H1 (cell line): ENCODE results near the gene NPC2. TPM values are rescaled to one million over a fixed set of nuclear protein-coding genes. Genes with fewer than 3 reads are reported as not detected.

Experiments used
- CTCF ChIA-PET: fragments of 300-600 bp; sonication (Branson Sonifier 250); formaldehyde crosslinking; loops from one replicate; lab custom pipeline; 2021; ENCODE audit not compliant: partially characterized antibody; lab: Charles Lee
- POLR2A ChIA-PET: fragments of 300-600 bp; sonication (Branson Sonifier 250); formaldehyde crosslinking; loops from one replicate; lab custom pipeline; 2021; ENCODE audit warnings: inconsistent platforms; ENCODE audit not compliant: partially characterized antibody; lab: Charles Lee
- DNase-seq, 2 experiments: peaks; one replicate each; pipeline versions ENCODE4 v3.0.0 to v3.0.0-alpha.2; 2010 to 2022; ENCODE audit warnings: low spot score in 2 of 2, low read depth in 1 of 2, mixed read lengths in 1 of 2
- FAIRE-seq: peaks from 2 replicates; lab custom pipeline; 2011; peaks lifted over from hg19 to GRCh38; lab: Jason Lieb, UNC
- H2AFZ ChIP-seq: 2 replicates; pipeline ENCODE4 v1.8.1; 2012; ENCODE audit warnings: low read length, inconsistent platforms
- H2AK5ac ChIP-seq: 2 replicates; pipeline ENCODE4 v1.6.1; 2013; ENCODE audit warnings: low read depth, low read length
- H2BK120ac ChIP-seq: replicated peaks from 2 replicates; pipeline ENCODE3; 2013; ENCODE audit warnings: low read depth, low read length, inconsistent platforms
- H2BK12ac ChIP-seq: 2 replicates; pipeline ENCODE4 v1.6.1; 2013; ENCODE audit warnings: low read depth, low read length
- H2BK15ac ChIP-seq: 2 replicates; pipeline ENCODE4 v1.6.1; 2013; ENCODE audit warnings: low read length
- H2BK20ac ChIP-seq: 2 replicates; pipeline ENCODE4 v1.6.1; 2013; ENCODE audit warnings: low read length
- H2BK5ac ChIP-seq: 2 replicates; pipeline ENCODE4 v1.6.1; 2013; ENCODE audit warnings: low read depth, low read length
- H3K14ac ChIP-seq: 2 replicates; pipeline ENCODE4 v1.6.1; 2013; ENCODE audit warnings: inconsistent platforms; ENCODE audit not compliant: insufficient read length
- H3K18ac ChIP-seq: 2 replicates; pipeline ENCODE4 v1.6.1; 2013; ENCODE audit warnings: low read length; ENCODE audit errors: extremely low read depth
- H3K23ac ChIP-seq: 2 replicates; pipeline ENCODE4 v1.6.1; 2013; ENCODE audit warnings: inconsistent platforms; ENCODE audit not compliant: insufficient read length
- H3K23me2 ChIP-seq: 2 replicates; pipeline ENCODE4 v1.6.1; 2013; ENCODE audit warnings: low read depth, low read length
- H3K27ac ChIP-seq: 2 replicates; pipeline ENCODE4 v1.6.1; 2011; ENCODE audit warnings: low read depth, low read length, inconsistent platforms
- H3K27me3 ChIP-seq, 4 experiments: replicated peaks in 1 of 4; 1 replicate in 1 of 4; 2 replicates in 3 of 4; pipeline versions ENCODE4 v1.6.1 to v1.8.1; 2011 to 2013; ENCODE audit warnings: low read length in 3 of 4, mild to moderate bottlenecking in 3 of 4, inconsistent platforms in 2 of 4, mixed read lengths in 2 of 4, moderate library complexity in 1 of 4; ENCODE audit not compliant: control insufficient read depth in 3 of 4, insufficient read depth in 3 of 4; ENCODE audit errors: extremely low read depth in 1 of 4
- H3K36me3 ChIP-seq, 4 experiments: 2 replicates each; pipeline versions ENCODE4 v1.6.1 to v1.8.1; 2011 to 2013; ENCODE audit warnings: mild to moderate bottlenecking in 4 of 4, low read length in 3 of 4, moderate library complexity in 2 of 4, control low read depth in 1 of 4, inconsistent platforms in 1 of 4; ENCODE audit not compliant: insufficient read depth in 4 of 4, control insufficient read depth in 2 of 4
- H3K4ac ChIP-seq: replicated peaks from 2 replicates; pipeline ENCODE3; 2013; ENCODE audit warnings: low read length, low read depth, mixed read lengths, inconsistent platforms; ENCODE audit not compliant: insufficient read length
- H3K4me1 ChIP-seq, 4 experiments: replicated peaks in 1 of 4; 1 replicate in 1 of 4; 2 replicates in 3 of 4; pipeline versions ENCODE4 v1.6.1 to v1.8.1; 2011 to 2013; ENCODE audit warnings: low read length in 3 of 4, inconsistent platforms in 2 of 4, mixed read lengths in 1 of 4; ENCODE audit not compliant: insufficient read depth in 4 of 4, control insufficient read depth in 3 of 4
- H3K4me2 ChIP-seq, 2 experiments: 2 replicates each; pipeline versions ENCODE4 v1.6.1 to v1.8.1; 2011 to 2013; ENCODE audit warnings: low read depth in 2 of 2, low read length in 2 of 2, control low read depth in 1 of 2, inconsistent platforms in 1 of 2, mild to moderate bottlenecking in 1 of 2; ENCODE audit not compliant: insufficient read depth in 1 of 2
- H3K4me3 ChIP-seq, 4 experiments: fragments of 200-600, 300-600 bp in 1 of 4; sonication (generic), shearing (Covaris generic), sonication (Bioruptor Twin) in 1 of 4; 2 replicates each; pipeline versions ENCODE4 v1.5.1 to v1.8.1; 2011 to 2016; ENCODE audit warnings: low read length in 4 of 4, low read depth in 3 of 4, control low read depth in 2 of 4, inconsistent platforms in 2 of 4, mild to moderate bottlenecking in 2 of 4, mixed read lengths in 1 of 4, moderate library complexity in 1 of 4; ENCODE audit not compliant: insufficient read depth in 2 of 4; ENCODE audit errors: extremely low read depth in 1 of 4
- H3K56ac ChIP-seq: replicated peaks from 2 replicates; pipeline ENCODE3; 2013; ENCODE audit warnings: low read depth, mild to moderate bottlenecking, mixed read lengths, low read length, inconsistent platforms; ENCODE audit not compliant: insufficient read length
- H3K79me1 ChIP-seq: 2 replicates; pipeline ENCODE4 v1.6.1; 2013; ENCODE audit warnings: low read depth, low read length, control low read depth
- H3K79me2 ChIP-seq, 2 experiments: 2 replicates each; pipeline versions ENCODE4 v1.6.1 to v1.8.1; 2012 to 2013; ENCODE audit warnings: low read length in 2 of 2, mild to moderate bottlenecking in 2 of 2, inconsistent platforms in 1 of 2; ENCODE audit not compliant: insufficient read depth in 2 of 2, control insufficient read depth in 1 of 2
- H3K9ac ChIP-seq, 4 experiments: replicated peaks in 1 of 4; 1 replicate in 1 of 4; 2 replicates in 3 of 4; pipeline versions ENCODE4 v1.6.1 to v1.8.1; 2011 to 2013; ENCODE audit warnings: low read depth in 3 of 4, low read length in 3 of 4, control low read depth in 2 of 4, mild to moderate bottlenecking in 2 of 4, moderate library complexity in 2 of 4, inconsistent platforms in 1 of 4; ENCODE audit errors: extremely low read depth in 1 of 4
- H3K9me3 ChIP-seq, 2 experiments: 2 replicates each; pipeline versions ENCODE4 v1.6.1 to v1.8.1; 2012 to 2013; ENCODE audit warnings: mild to moderate bottlenecking in 2 of 2, moderate library complexity in 2 of 2, control low read depth in 1 of 2, inconsistent platforms in 1 of 2, low read depth in 1 of 2, low read length in 1 of 2, mixed read lengths in 1 of 2; ENCODE audit not compliant: insufficient read depth in 2 of 2
- H4K20me1 ChIP-seq, 2 experiments: replicated peaks in 1 of 2; 2 replicates each; pipeline versions ENCODE3 to v1.8.1; 2011 to 2013; ENCODE audit warnings: inconsistent platforms in 2 of 2, low read length in 2 of 2, mild to moderate bottlenecking in 1 of 2; ENCODE audit not compliant: insufficient read depth in 2 of 2, control insufficient read depth in 1 of 2
- H4K5ac ChIP-seq: 2 replicates; pipeline ENCODE4 v1.6.1; 2013; ENCODE audit warnings: low read length, low read depth, mixed read lengths, inconsistent platforms; ENCODE audit not compliant: insufficient read length
- H4K8ac ChIP-seq: 2 replicates; pipeline ENCODE4 v1.8.0; 2013; ENCODE audit warnings: mild to moderate bottlenecking, moderate library complexity, low read length, inconsistent platforms; ENCODE audit not compliant: insufficient read depth; ENCODE audit errors: extremely low read depth
- H4K91ac ChIP-seq: replicated peaks from 2 replicates; pipeline ENCODE3; 2013; ENCODE audit warnings: low read length, mixed read lengths, inconsistent platforms; ENCODE audit not compliant: insufficient read length
- PHF8 ChIP-seq: fragments of 200-600 bp; sonication (generic); conservative IDR thresholded peaks from 2 replicates; pipeline ENCODE4 v1.7.1; 2012; ENCODE audit warnings: low read depth, mild to moderate bottlenecking, inconsistent platforms, low read length, moderate library complexity
- RFX5 ChIP-seq: IDR thresholded peaks from 2 replicates; pipeline ENCODE4 v1.6.1; 2011; ENCODE audit warnings: low read depth, low read length, improper control_type of control experiment, borderline replicate concordance
- WGBS, 2 experiments: shearing (Covaris generic) in 1 of 2; methylation state at CpG; one replicate each; pipeline versions ENCODE4 v1.1.6 to v1.1.7; 2013 to 2015; ENCODE audit warnings: low lambda C conversion rate in 2 of 2, mixed read lengths in 2 of 2, inconsistent platforms in 1 of 2, low coverage in 1 of 2, missing lambda C conversion rate in 1 of 2; ENCODE audit not compliant: insufficient replicate concordance in 2 of 2, insufficient coverage in 1 of 2, insufficient read length in 1 of 2; ENCODE audit errors: extremely low coverage in 1 of 2, missing lambda C conversion rate in 1 of 2; 5-methylcytosine and 5-hydroxymethylcytosine counted together
- polyA plus RNA-seq, 7 experiments: library from polyadenylated mRNA; depleted of rRNA in 3 of 7; stranded (reverse) in 5 of 7; unstranded in 2 of 7; fragments of >200 nt in 5 of 7; fragments of 200-250 nt in 2 of 7; gene quantifications; 1 replicate in 5 of 7; 2 replicates in 1 of 7; 4 replicates in 1 of 7; pipeline versions ENCODE4 v1.2.1 to v1.2.3, GENCODE V29; 2011 to 2013; ENCODE audit warnings: missing spikeins in 2 of 7, mixed read lengths in 2 of 7
- total RNA-seq: library from RNA; stranded (reverse); fragmentation: NEBNext Ultra II Directional; extraction: Animal tissue kit (Norgen Biotek cat#: 25700); gene quantifications from 2 replicates; pipeline ENCODE4 v1.2.1, GENCODE V29; 2021

Gene NPC2
- total and polyA plus RNA-seq, 2 of the 8 experiments (the other 6 are each of a cell fraction or from before 2014, with no cell fraction given), result 178 to 258 TPM

DNA sequence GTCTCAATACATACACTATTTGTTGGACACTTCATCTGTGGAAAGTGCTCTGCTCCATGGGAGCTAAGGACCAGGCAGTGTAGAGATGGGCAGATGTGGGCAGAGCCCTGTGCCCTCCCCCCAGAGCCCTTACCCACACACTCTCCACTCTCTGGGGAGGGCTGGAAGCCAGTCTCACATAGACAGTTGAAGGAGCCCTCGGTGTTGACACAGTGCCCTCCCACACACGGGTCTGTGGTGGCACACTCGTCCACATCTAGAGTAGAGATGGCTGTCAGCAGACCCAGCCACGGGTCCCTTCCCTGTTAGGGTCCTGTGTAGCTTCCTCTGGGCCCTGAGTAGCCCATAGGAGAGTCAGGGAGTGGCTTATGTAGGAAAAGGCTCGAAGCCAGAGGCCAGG is 14.7 kb upstream of the NPC2 start:
- Histone ChIP-seq H2BK5ac (no peak overlapping the region), H2AFZ (no peak overlapping the region), H2AK5ac (no peak overlapping the region), H4K91ac (no peak overlapping the region), H3K14ac (no peak overlapping the region), H3K27ac (no peak overlapping the region), H4K20me1 (no peaks in the 10 kb centered on the region), H3K4me1 (peaks cover 0 to 19% (median 11%) of the 10 kb centered on the region in 4 experiments; a peak in 5 of 7 replicates), H3K18ac (no peak overlapping the region), H3K79me2 (no peaks in the 10 kb centered on the region), H2BK15ac (no peak overlapping the region), H2BK20ac (no peak overlapping the region), H3K23ac (no peak overlapping the region), H3K56ac (no peak overlapping the region), H3K36me3 (no peaks in the 10 kb centered on the region), H3K4me3 (no peak overlapping the region), H3K79me1 (no peaks in the 10 kb centered on the region), H3K4ac (no peak overlapping the region)
- POLR2A ChIA-PET, result interaction anchor here (1.1 to 1.5 kb wide), 2 partner anchors 10 to 104 kb away, joined by 3 read pairs; partner anchors contain the start of gene LTBP2
- TF ChIP-seq RFX5, result no peak
- TF ChIP-seq PHF8, result no peak
- TF ChIP-seq, all 59 proteins: peak for 0
- DNase-seq, result no peak
- Histone ChIP-seq H3K23me2 (no peaks in the 10 kb centered on the region), H2BK120ac (no peak overlapping the region), H4K8ac (no peak overlapping the region), H3K9me3 (no peaks in the 10 kb centered on the region), H3K9ac (no peak overlapping the region), H4K5ac (no peak overlapping the region), H3K27me3 (no peaks in the 10 kb centered on the region; a peak in 1 of 7 replicates), H3K4me2 (no peak overlapping the region), H2BK12ac (no peak overlapping the region)
- FAIRE-seq, result no peak
- 88% methylated on average over 5 of the region's 5 CpGs; no CpG with 5 or more reads in 1 of the 2 experiments for WGBS, 2 experiments
- CTCF ChIA-PET, result interaction anchor here (0.5 to 6.5 kb wide), 31 partner anchors 8 to 300 kb away, joined by 3 to 64 read pairs (median 5); partner anchors contain the start of gene LTBP2
